AG09309 (cell line): ENCODE results near the gene EVI2A.

Experiments
- DNase-seq: peaks from one replicate; pipeline ENCODE4 v3.0.0-alpha.2; 2010; ENCODE audit warnings: low read depth
- H3K4me3 ChIP-seq: 2 replicates; pipeline ENCODE4 v1.5.1; 2011; ENCODE audit warnings: mild to moderate bottlenecking, low read depth, low read length, moderate library complexity; ENCODE audit not compliant: control insufficient read depth
- TF ChIP-seq, protein P1 (sequence below): IDR thresholded peaks from 2 replicates; pipeline ENCODE4 v1.5.1; 2011; ENCODE audit warnings: mild to moderate bottlenecking, low read depth, low read length, inconsistent platforms; ENCODE audit not compliant: insufficient read depth, control insufficient read depth; ENCODE audit errors: missing control alignments

Gene EVI2A, protein sequence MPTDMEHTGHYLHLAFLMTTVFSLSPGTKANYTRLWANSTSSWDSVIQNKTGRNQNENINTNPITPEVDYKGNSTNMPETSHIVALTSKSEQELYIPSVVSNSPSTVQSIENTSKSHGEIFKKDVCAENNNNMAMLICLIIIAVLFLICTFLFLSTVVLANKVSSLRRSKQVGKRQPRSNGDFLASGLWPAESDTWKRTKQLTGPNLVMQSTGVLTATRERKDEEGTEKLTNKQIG

DNA sequence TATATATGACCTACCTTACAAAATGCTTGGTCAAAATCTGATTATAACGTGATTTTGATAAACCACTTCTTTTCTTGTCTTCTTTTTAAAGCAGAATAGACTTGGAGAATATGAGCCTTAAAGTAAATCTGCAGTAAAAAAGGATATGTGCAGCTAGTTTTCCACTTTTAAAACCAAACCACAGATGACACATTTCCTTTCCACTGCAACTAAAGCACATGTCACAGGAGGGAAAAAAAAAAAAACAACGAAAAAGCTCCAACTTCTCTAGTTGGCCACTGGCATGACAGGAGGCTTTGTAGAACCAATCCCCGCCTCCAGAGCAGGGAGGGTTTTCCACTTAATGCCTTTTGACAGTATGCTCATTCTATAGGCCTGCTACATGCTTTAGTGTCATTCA is at the start of gene EVI2A:
Gene EVI2A (minus strand): TSS at position 142 of the 400 bp plus-strand sequence. CDS start 2,609 bp downstream, outside the sequence.
- peak within 1 kb of the TSS; percentile 21 for H3K4me3 ChIP-seq
- DNase-seq: peak; percentile 57

DNA sequence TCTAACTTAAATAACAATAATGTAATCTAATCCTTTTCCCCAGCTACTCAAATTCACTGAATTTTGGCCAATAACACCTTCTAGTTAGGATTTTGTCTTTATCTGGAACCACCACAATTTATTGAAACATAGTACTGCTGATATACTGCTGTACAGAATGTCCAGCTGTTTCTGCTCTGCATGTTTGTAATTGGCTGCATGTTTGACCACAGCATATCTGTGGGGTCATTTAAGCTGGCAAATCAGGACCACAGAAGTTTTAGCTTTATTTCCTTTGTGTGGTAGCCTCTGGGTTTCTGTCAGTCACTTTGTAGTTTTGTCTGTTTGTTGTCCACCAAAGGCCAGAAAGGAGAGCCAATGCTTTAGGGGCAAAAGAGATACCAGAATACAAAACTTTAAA is 47.8 kb upstream of the EVI2A start:
- no peak overlapping the region for H3K4me3 ChIP-seq
- TF ChIP-seq, protein P1, sequence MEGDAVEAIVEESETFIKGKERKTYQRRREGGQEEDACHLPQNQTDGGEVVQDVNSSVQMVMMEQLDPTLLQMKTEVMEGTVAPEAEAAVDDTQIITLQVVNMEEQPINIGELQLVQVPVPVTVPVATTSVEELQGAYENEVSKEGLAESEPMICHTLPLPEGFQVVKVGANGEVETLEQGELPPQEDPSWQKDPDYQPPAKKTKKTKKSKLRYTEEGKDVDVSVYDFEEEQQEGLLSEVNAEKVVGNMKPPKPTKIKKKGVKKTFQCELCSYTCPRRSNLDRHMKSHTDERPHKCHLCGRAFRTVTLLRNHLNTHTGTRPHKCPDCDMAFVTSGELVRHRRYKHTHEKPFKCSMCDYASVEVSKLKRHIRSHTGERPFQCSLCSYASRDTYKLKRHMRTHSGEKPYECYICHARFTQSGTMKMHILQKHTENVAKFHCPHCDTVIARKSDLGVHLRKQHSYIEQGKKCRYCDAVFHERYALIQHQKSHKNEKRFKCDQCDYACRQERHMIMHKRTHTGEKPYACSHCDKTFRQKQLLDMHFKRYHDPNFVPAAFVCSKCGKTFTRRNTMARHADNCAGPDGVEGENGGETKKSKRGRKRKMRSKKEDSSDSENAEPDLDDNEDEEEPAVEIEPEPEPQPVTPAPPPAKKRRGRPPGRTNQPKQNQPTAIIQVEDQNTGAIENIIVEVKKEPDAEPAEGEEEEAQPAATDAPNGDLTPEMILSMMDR: no peak
- no peak for DNase-seq

More for the DNA sequence above, at the start of gene EVI2A:
- TF ChIP-seq, protein P1: no peak

DNA sequence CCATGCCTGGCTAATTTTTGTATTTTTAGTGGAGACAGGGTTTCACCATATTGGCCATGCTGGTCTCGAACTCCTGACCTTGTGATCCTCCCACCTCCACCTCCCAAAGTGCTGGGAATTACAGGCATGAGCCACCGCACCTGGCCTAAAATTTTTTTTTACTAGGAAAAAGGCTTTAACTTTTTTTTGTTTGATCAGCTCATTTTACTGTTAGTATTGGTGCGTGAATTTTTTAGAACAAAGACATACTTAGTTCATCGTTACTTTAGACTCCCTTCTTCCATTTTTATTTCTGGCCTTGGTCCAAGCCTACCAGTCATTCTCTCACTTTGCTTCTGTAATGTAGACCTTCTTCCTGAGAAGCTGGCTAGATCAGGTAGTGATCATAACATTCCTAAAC is 44.7 kb upstream of the EVI2A start:
- no peak for DNase-seq

DNA sequence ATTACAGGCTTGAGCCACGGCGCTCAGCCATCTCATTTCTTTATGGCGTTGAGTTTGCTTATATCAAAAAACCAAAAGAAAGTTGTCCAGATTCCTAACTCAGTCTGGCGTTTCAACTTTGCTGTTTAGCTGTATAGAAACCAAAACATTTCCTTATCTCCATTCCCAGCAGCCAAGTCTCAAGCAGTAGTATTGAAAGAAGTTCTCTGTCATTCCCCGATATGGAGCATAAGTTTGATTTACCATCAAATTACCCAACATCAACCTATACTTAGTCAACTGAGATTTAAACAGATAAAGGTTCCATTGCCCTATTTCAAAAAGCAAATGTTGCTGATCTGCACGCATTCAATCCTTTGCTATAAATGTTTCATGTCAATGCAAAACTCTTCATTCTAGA is 42.6 kb upstream of the EVI2A start:
- no peak overlapping the region for H3K4me3 ChIP-seq
- TF ChIP-seq, protein P1: no peak
- no peak for DNase-seq

More for the DNA sequence above, 44.7 kb upstream of the EVI2A start:
- no peak overlapping the region for H3K4me3 ChIP-seq
- TF ChIP-seq, protein P1: no peak

DNA sequence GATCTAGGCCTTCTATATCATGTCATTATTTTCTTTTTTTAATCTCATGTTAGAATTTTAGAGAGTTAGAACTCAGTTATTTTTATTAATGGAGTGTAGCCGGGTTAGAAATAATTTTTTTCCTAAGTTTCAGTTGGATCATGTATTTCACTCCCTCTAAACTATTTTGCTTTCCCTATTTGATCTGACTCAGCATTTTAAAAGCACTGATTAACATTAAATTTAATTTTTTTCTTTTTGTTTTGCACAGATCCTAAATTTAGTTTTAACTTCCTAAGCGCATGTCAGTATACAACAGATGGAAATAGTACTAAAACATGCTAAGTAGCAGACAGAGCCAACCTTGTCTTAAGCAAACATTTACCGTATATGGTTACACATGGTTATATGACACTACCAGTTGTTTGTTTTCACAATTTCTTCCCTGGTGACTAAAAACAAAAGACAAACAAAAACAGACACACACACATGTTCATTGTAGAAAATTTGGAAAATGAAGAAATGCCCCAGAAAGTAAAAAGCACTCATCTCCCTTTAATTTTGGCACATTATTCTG is 36.5 kb upstream of the EVI2A start:
- TF ChIP-seq, protein P1: no peak
- no peak for DNase-seq

DNA sequence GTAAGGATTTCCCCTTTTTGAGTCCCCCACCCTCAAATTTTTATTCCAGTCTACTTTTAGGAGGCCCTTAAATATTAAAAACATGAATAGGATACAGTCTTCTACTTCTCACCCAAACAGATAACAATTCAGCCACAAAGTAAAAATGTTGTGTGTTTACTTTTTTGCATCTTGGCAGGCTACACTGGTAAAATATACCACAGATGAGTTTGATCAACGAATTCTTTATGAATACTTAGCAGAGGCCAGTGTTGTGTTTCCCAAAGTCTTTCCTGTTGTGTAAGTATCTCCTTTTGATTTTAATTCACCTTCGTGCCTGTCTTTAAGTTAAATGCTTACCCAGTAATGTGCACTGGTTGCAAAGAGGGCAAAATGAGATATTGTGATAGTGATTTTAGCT is 35.7 kb upstream of the EVI2A start:
- TF ChIP-seq, protein P1: no peak
- no peak for DNase-seq
- H3K4me3 ChIP-seq: no peak overlapping the region

More for the DNA sequence above, 36.5 kb upstream of the EVI2A start:
- H3K4me3 ChIP-seq: no peak overlapping the region
